ENCODE results near the gene ERICH3.

The ERICH3 gene

DNA sequence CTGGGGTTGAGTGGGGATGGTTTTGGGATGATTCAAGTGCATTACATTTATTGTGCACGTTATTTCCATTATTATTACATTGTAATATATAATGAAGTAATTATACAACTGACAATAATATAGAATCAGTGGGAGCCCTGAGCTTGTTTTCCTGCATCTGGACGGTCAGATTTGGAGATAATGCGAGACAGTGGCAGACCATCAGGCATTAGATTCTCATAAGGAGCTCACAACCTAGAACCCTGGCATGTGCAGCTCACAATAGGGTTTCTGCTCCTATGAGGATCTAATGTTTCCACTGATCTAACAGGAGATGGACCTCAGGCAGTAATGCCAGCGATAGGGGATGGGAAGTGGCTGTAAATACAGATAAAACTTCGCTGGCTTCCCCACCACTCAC, 83.3 kb downstream of the ERICH3 start:
- H3K4me1 ChIP-seq (ENCODE audit: insufficient read depth, low read length), result no peaks in the 10 kb centered on the region
- H3K9me3 ChIP-seq (ENCODE audit: control insufficient read depth, insufficient read depth, low read length), result no peaks in the 10 kb centered on the region
- no peaks in the 10 kb centered on the region for H3K36me3 ChIP-seq (ENCODE audit: insufficient read depth, low read length)
- no peak overlapping the region for H3K9ac ChIP-seq (ENCODE audit: low read depth, low read length)

DNA sequence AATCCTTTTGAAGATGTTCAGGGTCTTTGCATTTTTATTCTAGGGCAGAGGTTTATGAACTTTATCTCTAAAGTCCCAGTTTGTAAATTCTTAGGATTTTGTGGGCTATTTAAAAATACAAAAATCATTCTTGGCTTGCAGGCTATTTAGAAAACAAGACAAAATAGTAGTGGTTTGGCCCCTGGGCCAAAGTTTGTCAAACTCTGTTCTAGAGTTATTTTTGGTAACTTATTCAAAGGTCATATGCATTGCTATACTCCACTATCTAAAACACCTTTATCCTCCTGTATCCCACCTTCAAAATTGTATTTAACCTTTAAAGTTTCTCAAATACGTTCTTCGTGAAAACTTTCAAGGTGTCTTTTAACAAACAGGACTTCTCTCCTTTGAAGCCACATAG, 85.7 kb downstream of the ERICH3 start:
- H3K9ac ChIP-seq (ENCODE audit: low read depth, low read length), result no peak overlapping the region
- H3K9me3 ChIP-seq (ENCODE audit: control insufficient read depth, insufficient read depth, low read length), result no peaks in the 10 kb centered on the region
- no peaks in the 10 kb centered on the region for H3K36me3 ChIP-seq (ENCODE audit: insufficient read depth, low read length)
- no peaks in the 10 kb centered on the region for H3K4me1 ChIP-seq (ENCODE audit: insufficient read depth, low read length)

- Histone ChIP-seq H3K9ac (ENCODE audit: low read depth, low read length) (no peak overlapping the region), H3K36me3 (ENCODE audit: insufficient read depth, low read length) (no peaks in the 10 kb centered on the region), H3K9me3 (ENCODE audit: control insufficient read depth, insufficient read depth, low read length) (no peaks in the 10 kb centered on the region), H3K4me1 (ENCODE audit: insufficient read depth, low read length) (no peaks in the 10 kb centered on the region)
These were observed 87.2 kb downstream of the ERICH3 start for GRCh38 chr1:74586253-74586897.

GRCh38 chr1:74584185-74584584, 89.4 kb downstream of the ERICH3 start:
- Histone ChIP-seq H3K36me3 (ENCODE audit: insufficient read depth, low read length) (no peaks in the 10 kb centered on the region), H3K9ac (ENCODE audit: low read depth, low read length) (no peak overlapping the region), H3K9me3 (ENCODE audit: control insufficient read depth, insufficient read depth, low read length) (no peaks in the 10 kb centered on the region), H3K4me1 (ENCODE audit: insufficient read depth, low read length) (no peaks in the 10 kb centered on the region)

DNA sequence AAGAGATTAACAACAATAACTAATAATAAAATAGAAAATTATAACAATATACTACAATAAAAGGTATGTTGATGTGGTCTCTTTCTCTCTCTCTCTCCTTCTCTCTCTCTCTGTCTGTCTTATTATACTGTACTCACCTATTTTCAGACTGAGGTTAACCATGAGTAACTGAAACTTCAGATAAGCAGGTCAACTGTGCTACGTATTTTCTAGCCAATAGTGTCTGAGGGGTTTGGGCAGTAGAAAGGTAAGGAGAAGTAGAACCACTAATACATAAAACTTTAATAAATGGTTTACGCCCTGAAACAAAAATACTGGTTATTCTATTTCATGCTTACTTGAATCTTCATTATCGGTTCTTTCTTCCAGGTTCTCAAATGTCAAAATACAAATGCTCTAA, 90.2 kb downstream of the ERICH3 start:
- Histone ChIP-seq H3K36me3 (ENCODE audit: insufficient read depth, low read length) (no peaks in the 10 kb centered on the region), H3K4me1 (ENCODE audit: insufficient read depth, low read length) (no peaks in the 10 kb centered on the region), H3K9me3 (ENCODE audit: control insufficient read depth, insufficient read depth, low read length) (no peaks in the 10 kb centered on the region), H3K9ac (ENCODE audit: low read depth, low read length) (no peak overlapping the region)

GRCh38 chr1:74579425-74579824, 94.2 kb downstream of the ERICH3 start:
- no peaks in the 10 kb centered on the region for H3K4me1 ChIP-seq (ENCODE audit: insufficient read depth, low read length)
- no peaks in the 10 kb centered on the region for H3K9me3 ChIP-seq (ENCODE audit: control insufficient read depth, insufficient read depth, low read length)
- no peaks in the 10 kb centered on the region for H3K36me3 ChIP-seq (ENCODE audit: insufficient read depth, low read length)
- H3K9ac ChIP-seq (ENCODE audit: low read depth, low read length), result no peak overlapping the region

DNA sequence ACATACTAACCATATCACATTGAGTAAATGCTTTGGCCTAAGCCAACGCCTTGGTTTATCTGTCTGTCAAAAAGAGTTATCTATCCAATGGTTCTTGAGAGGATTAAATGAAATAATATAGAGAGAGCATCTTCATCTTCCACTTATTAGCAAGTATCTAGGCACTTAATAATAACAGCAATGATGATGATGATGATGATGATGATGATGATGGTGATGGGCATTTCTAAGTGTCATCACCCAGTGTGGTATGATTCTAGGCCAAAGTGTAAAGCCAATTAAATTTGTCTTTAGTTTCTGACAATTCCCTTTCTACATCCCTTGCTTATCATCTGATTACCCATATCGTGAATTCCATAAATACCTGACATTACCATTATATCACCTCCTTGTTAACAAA, 95.5 kb downstream of the ERICH3 start:
- H3K9me3 ChIP-seq (ENCODE audit: control insufficient read depth, insufficient read depth, low read length), result no peaks in the 10 kb centered on the region

DNA sequence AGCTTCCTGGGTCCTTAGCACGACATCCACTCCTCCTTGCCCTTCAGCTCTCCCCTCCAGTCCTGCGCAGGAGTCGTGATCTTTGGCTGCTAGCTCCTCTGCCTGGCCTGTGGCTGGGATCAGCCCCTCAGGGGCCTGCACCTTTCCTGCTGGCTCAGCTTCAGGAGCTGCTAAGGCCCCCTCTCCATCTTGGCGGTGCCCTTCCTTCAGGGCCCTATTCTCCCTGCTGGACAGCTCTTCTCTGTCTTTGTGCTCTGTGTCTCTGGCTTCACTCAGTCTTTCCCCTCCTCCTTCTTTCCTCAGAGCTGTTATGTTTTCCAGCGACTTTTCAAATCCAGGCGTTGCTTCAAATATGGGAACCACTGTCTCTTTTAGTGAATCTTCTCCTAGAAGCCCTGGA, 101.7 kb downstream of the ERICH3 start:
- Histone ChIP-seq H3K36me3 (ENCODE audit: insufficient read depth, low read length) (no peaks in the 10 kb centered on the region), H3K9ac (ENCODE audit: low read depth, low read length) (no peak overlapping the region), H3K4me1 (ENCODE audit: insufficient read depth, low read length) (no peaks in the 10 kb centered on the region), H3K9me3 (ENCODE audit: control insufficient read depth, insufficient read depth, low read length) (no peaks in the 10 kb centered on the region)

More for the DNA sequence above, 95.5 kb downstream of the ERICH3 start:
- Histone ChIP-seq H3K9ac (ENCODE audit: low read depth, low read length) (no peak overlapping the region), H3K4me1 (ENCODE audit: insufficient read depth, low read length) (no peaks in the 10 kb centered on the region), H3K36me3 (ENCODE audit: insufficient read depth, low read length) (no peaks in the 10 kb centered on the region)

DNA sequence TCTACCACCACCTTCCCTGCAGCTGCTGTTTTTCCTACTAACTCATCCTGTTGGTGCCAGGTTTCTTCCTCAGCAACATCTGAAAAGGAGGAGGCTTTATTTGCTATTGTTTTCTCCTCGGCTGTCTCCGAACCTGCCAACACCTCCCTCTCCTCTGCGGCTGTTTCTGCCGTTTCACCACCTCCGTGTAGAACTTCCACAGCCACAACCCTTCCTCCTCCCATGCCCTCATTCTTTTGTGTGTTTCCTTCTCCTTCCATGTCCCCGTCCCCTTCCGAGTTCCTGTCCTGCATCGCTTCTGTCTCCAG, 102.1 kb downstream of the ERICH3 start:
- Histone ChIP-seq H3K9ac (ENCODE audit: low read depth, low read length) (no peak overlapping the region), H3K9me3 (ENCODE audit: control insufficient read depth, insufficient read depth, low read length) (no peaks in the 10 kb centered on the region), H3K36me3 (ENCODE audit: insufficient read depth, low read length) (no peaks in the 10 kb centered on the region), H3K4me1 (ENCODE audit: insufficient read depth, low read length) (no peaks in the 10 kb centered on the region)

- no peaks in the 10 kb centered on the region for H3K36me3 ChIP-seq (ENCODE audit: insufficient read depth, low read length)
- H3K9me3 ChIP-seq (ENCODE audit: control insufficient read depth, insufficient read depth, low read length), result no peaks in the 10 kb centered on the region
- no peak overlapping the region for H3K9ac ChIP-seq (ENCODE audit: low read depth, low read length)
- H3K4me1 ChIP-seq (ENCODE audit: insufficient read depth, low read length), result no peaks in the 10 kb centered on the region
These were observed 102.6 kb downstream of the ERICH3 start for GRCh38 chr1:74570797-74571492.

DNA sequence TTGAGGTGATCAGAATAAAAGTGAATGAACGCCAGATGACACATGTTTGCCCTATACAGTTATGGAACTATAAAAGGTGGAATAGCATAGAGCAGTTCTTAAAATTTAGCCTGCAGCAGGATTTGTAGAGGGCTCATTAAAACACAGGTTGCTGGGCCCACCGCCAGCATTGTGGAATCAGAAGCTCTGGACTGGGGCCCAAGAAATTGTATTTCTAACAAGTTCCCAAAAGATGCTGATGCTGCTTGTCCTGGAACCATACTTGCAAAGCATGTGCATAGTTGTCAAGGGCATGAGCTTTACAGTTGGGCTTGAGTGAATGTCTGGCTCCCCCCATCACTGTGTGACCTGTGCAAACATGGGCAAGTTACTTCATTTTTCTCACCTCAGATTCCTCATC, 123.7 kb downstream of the ERICH3 start:
- no peaks in the 10 kb centered on the region for H3K36me3 ChIP-seq (ENCODE audit: insufficient read depth, low read length)
- H3K4me1 ChIP-seq (ENCODE audit: insufficient read depth, low read length), result no peaks in the 10 kb centered on the region
- no peaks in the 10 kb centered on the region for H3K9me3 ChIP-seq (ENCODE audit: control insufficient read depth, insufficient read depth, low read length)
- H3K9ac ChIP-seq (ENCODE audit: low read depth, low read length), result no peak overlapping the region

GRCh38 chr1:74548961-74549750, 124.4 kb downstream of the ERICH3 start:
- no peaks in the 10 kb centered on the region for H3K36me3 ChIP-seq (ENCODE audit: insufficient read depth, low read length)
- no peaks in the 10 kb centered on the region for H3K9me3 ChIP-seq (ENCODE audit: control insufficient read depth, insufficient read depth, low read length)
- no peak overlapping the region for H3K9ac ChIP-seq (ENCODE audit: low read depth, low read length)
- H3K4me1 ChIP-seq (ENCODE audit: insufficient read depth, low read length), result no peaks in the 10 kb centered on the region

DNA sequence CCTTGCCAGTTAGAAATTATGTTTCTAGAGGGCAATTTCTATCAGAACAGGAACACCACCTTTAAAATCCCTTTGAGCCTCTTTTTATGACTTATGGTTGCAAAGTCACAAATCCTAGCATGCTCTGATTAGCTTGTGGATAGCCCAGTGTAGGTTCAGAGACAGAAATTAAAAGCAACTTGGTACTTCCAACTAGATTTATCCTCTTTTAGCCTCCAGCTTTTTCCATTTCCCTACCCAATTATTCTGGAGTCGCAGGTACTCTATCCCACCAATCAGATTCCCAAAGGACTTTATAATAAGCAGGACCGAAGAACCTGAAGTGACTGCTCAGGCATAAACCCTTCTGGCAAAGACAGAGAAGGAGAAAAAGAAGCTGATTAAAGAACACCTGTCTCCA, 127.8 kb downstream of the ERICH3 start:
- H3K4me1 ChIP-seq (ENCODE audit: insufficient read depth, low read length), result no peaks in the 10 kb centered on the region
- no peaks in the 10 kb centered on the region for H3K36me3 ChIP-seq (ENCODE audit: insufficient read depth, low read length)
- H3K9me3 ChIP-seq (ENCODE audit: control insufficient read depth, insufficient read depth, low read length), result no peaks in the 10 kb centered on the region

DNA sequence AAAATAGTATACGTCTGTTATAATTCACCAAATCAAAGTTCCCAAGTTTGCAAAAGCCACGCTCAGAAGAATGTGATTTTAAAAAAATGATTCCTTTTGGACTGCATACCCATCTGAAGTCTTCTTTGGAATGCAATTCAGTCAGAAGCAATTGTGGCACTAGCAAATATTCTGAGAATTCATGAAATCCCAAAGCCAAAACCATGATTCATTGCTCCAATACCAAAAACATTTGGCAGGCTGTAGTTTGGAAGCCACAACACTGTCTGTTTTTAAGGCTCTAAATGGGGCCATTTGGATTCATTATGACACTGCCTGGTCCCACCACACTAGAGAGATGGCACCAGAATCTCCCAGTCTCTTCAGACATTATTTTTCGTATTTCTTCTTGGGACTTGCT, 139.4 kb downstream of the ERICH3 start:
- Histone ChIP-seq H3K9ac (ENCODE audit: low read depth, low read length) (no peak overlapping the region), H3K9me3 (ENCODE audit: control insufficient read depth, insufficient read depth, low read length) (no peaks in the 10 kb centered on the region), H3K4me1 (ENCODE audit: insufficient read depth, low read length) (no peaks in the 10 kb centered on the region), H3K36me3 (ENCODE audit: insufficient read depth, low read length) (no peaks in the 10 kb centered on the region)

More for the DNA sequence above, 127.8 kb downstream of the ERICH3 start:
- no peak overlapping the region for H3K9ac ChIP-seq (ENCODE audit: low read depth, low read length)

- no peaks in the 10 kb centered on the region for H3K9me3 ChIP-seq (ENCODE audit: control insufficient read depth, insufficient read depth, low read length)
- H3K9ac ChIP-seq (ENCODE audit: low read depth, low read length), result no peak overlapping the region
- no peaks in the 10 kb centered on the region for H3K4me1 ChIP-seq (ENCODE audit: insufficient read depth, low read length)
- no peaks in the 10 kb centered on the region for H3K36me3 ChIP-seq (ENCODE audit: insufficient read depth, low read length)
These were observed 141.8 kb downstream of the ERICH3 start for GRCh38 chr1:74531796-74532195.

Measured in ES-I3 (cell line).